HL-60 (cell line): ENCODE results near the gene TIMP3.

Source experiments
- DNase-seq, 2 experiments: peaks; one replicate each; pipeline ENCODE4 v3.0.0-alpha.2; 2010 to 2020; ENCODE audit warnings: low read depth in 1 of 2, low spot score in 1 of 2
- H3K27ac ChIP-seq: fragments of 250-450 bp; sonication (Bioruptor Pico); replicated peaks from 2 replicates; pipeline ENCODE4 v1.5.1; 2020; ENCODE audit warnings: mild to moderate bottlenecking, moderate library complexity
- H3K27me3 ChIP-seq: fragments of 250-450 bp; sonication (Bioruptor Pico); 2 replicates; pipeline ENCODE4 v1.5.1; 2021; ENCODE audit warnings: mild to moderate bottlenecking, moderate library complexity; ENCODE audit not compliant: insufficient read depth, poor library complexity, severe bottlenecking
- H3K4me3 ChIP-seq: replicated peaks from 2 replicates; pipeline ENCODE4 v1.5.1; 2011; ENCODE audit warnings: mild to moderate bottlenecking, control low read depth, low read length; ENCODE audit not compliant: insufficient read depth
- GABPA ChIP-seq: IDR thresholded peaks from 2 replicates; pipeline ENCODE4 v1.6.1; 2012; ENCODE audit warnings: low read depth
- POLR2AphosphoS5 ChIP-seq: IDR thresholded peaks from 2 replicates; pipeline ENCODE4 v1.6.1; 2012; ENCODE audit warnings: low read depth
- SPI1 ChIP-seq: IDR thresholded peaks from 2 replicates; pipeline ENCODE4 v1.6.1; 2012; ENCODE audit warnings: low read depth, mild to moderate bottlenecking, borderline replicate concordance
- TF ChIP-seq, protein P1 (sequence below): IDR thresholded peaks from 2 replicates; pipeline ENCODE4 v1.6.1; 2012; ENCODE audit warnings: low read depth; ENCODE audit not compliant: insufficient replicate concordance
- TF ChIP-seq, protein P2 (sequence below): IDR thresholded peaks from one replicate; pipeline ENCODE4 v1.5.1; 2011; ENCODE audit warnings: low read length, control low read depth, inconsistent platforms; ENCODE audit not compliant: insufficient read depth

TIMP3 gene

DNA sequence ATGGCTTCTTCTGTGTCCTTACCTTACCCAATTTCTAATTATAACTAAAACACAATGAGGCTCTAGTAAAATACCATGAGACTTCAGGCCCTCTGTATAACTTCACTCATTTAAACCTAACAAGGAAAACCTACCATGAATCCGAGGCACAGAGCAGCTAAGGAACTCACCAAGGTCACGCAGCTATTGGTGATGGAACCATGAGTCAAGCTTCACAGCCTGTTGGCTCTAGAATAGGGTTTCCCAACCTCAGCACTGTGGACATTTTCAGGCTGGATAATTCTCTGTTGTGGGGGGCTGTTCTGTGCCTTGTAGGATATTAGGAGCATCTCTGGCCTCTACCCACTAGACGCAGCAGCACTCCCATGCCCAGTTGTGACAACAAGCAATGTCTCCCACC lies 75.7 kb downstream of the TIMP3 start:
- Histone ChIP-seq H3K27me3 (no peaks in the 10 kb centered on the region), H3K27ac (no peak overlapping the region), H3K4me3 (no peak overlapping the region)
- no peak for DNase-seq
- TF ChIP-seq, protein P1, sequence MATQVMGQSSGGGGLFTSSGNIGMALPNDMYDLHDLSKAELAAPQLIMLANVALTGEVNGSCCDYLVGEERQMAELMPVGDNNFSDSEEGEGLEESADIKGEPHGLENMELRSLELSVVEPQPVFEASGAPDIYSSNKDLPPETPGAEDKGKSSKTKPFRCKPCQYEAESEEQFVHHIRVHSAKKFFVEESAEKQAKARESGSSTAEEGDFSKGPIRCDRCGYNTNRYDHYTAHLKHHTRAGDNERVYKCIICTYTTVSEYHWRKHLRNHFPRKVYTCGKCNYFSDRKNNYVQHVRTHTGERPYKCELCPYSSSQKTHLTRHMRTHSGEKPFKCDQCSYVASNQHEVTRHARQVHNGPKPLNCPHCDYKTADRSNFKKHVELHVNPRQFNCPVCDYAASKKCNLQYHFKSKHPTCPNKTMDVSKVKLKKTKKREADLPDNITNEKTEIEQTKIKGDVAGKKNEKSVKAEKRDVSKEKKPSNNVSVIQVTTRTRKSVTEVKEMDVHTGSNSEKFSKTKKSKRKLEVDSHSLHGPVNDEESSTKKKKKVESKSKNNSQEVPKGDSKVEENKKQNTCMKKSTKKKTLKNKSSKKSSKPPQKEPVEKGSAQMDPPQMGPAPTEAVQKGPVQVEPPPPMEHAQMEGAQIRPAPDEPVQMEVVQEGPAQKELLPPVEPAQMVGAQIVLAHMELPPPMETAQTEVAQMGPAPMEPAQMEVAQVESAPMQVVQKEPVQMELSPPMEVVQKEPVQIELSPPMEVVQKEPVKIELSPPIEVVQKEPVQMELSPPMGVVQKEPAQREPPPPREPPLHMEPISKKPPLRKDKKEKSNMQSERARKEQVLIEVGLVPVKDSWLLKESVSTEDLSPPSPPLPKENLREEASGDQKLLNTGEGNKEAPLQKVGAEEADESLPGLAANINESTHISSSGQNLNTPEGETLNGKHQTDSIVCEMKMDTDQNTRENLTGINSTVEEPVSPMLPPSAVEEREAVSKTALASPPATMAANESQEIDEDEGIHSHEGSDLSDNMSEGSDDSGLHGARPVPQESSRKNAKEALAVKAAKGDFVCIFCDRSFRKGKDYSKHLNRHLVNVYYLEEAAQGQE, result no peak
- TF ChIP-seq GABPA, result no peak
- TF ChIP-seq POLR2AphosphoS5, result no peak
- TF ChIP-seq, protein P2, sequence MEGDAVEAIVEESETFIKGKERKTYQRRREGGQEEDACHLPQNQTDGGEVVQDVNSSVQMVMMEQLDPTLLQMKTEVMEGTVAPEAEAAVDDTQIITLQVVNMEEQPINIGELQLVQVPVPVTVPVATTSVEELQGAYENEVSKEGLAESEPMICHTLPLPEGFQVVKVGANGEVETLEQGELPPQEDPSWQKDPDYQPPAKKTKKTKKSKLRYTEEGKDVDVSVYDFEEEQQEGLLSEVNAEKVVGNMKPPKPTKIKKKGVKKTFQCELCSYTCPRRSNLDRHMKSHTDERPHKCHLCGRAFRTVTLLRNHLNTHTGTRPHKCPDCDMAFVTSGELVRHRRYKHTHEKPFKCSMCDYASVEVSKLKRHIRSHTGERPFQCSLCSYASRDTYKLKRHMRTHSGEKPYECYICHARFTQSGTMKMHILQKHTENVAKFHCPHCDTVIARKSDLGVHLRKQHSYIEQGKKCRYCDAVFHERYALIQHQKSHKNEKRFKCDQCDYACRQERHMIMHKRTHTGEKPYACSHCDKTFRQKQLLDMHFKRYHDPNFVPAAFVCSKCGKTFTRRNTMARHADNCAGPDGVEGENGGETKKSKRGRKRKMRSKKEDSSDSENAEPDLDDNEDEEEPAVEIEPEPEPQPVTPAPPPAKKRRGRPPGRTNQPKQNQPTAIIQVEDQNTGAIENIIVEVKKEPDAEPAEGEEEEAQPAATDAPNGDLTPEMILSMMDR, result no peak
- TF ChIP-seq SPI1, result no peak

DNA sequence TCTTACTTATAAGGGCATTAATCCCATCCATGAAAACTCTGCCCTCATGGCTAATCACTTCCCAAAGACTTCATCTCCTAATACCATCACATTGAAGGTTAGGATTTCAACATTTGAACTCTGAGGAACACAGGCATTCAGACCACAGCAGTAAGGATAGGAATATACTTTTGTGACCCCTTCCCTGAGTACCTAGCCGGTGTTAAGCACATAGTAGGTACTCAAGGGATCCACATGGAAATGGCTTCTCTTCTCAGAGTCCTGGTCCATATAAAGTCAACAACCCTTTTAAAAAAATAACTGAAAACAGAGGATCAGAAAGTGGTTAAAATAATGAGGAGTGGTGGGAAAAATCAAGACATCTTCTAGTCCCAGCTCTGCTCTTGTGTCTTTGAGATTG lies 78.0 kb downstream of the TIMP3 start:
- DNase-seq, result no peak
- H3K4me3 ChIP-seq, result no peak overlapping the region
- H3K27ac ChIP-seq, result no peak overlapping the region
- TF ChIP-seq, protein P2, result no peak
- no peak for TF ChIP-seq GABPA
- TF ChIP-seq, protein P1, result no peak
- TF ChIP-seq SPI1, result no peak
- TF ChIP-seq POLR2AphosphoS5, result no peak
- no peaks in the 10 kb centered on the region for H3K27me3 ChIP-seq

DNA sequence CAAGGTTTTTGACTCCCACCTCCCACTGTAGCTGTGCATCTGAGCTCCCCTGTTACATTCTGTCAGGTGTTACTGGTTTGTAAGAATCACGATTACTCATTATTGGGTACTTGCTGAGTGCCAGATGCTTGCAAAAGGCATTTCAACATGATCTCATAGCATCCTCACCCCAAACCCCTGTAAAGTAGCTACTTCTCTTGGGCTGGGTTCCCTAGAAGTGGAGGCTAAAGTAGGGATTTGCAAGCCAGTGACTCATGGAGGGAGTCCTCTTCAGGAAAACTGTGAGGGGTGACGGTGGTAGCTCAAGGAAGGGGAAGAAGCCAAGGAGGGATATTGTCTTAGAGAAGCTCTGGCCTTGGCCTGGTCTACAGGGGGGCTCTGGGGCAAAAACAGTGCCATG lies 78.6 kb downstream of the TIMP3 start:
- DNase-seq, result no peak
- H3K27me3 ChIP-seq, result no peaks in the 10 kb centered on the region
- H3K27ac ChIP-seq, result no peak overlapping the region
- TF ChIP-seq SPI1 (no peak), POLR2AphosphoS5 (no peak), GABPA (no peak)
- TF ChIP-seq, protein P1, result no peak
- TF ChIP-seq, protein P2, result no peak
- H3K4me3 ChIP-seq, result no peak overlapping the region
